ENCODE measurements around the gene CIAO3. TPM values are rescaled to one million over a fixed set of nuclear protein-coding genes. Genes with fewer than 3 reads are reported as not detected.

The CIAO3 gene
- polyA plus RNA-seq, 3 donors = 8.6 to 41.1 (median 11.8) TPM

GRCh38 chr16:716200-716568 is 24.6 kb downstream of the CIAO3 start:
- Mint-ChIP-seq H3K4me1 (peaks cover 16% of the 10 kb centered on the region), H3K36me3 (peaks cover 0 to 3% of the 10 kb centered on the region in 2 donors), H3K27me3 (ENCODE audit: low read depth in 3 of 3) (peaks cover 47 to 74% (median 56%) of the 10 kb centered on the region in 3 donors), H3K4me3 (peak overlapping the region; percentile 64 to 83), H3K27ac (no peak overlapping the region), H3K9me3 (peaks cover 0 to 7% (median 0%) of the 10 kb centered on the region in 7 donors)
- H3K9ac ChIP-seq (ENCODE audit: insufficient read depth, low read length, poor library complexity, severe bottlenecking) = peak overlapping the region; percentile 4
- whole genome bisulfite sequencing (ENCODE audit: insufficient coverage) = 46% methylated on average over 7 of the region's 12 CpGs
- DNase-seq = no peak
- peaks cover 23 to 37% of the 10 kb centered on the region in 2 donors for H3K4me1 ChIP-seq (ENCODE audit: control insufficient read depth in 1 of 2, insufficient read depth in 2 of 2, low read length in 2 of 2)
- H3K36me3 ChIP-seq (replicated peaks in 1 of 2; ENCODE audit: control insufficient read depth in 1 of 2, insufficient read depth in 2 of 2, low read length in 2 of 2) = no peaks in the 10 kb centered on the region
- intact Hi-C loops (cut with micrococcal nuclease) = no loop called here
- peak overlapping the region in 1 of 3 experiments; percentile 71 for H3K4me3 ChIP-seq (replicated peaks in 1 of 3; ENCODE audit: low read depth in 2 of 3, low read length in 3 of 3)
- TF ChIP-seq CTCF (IDR thresholded peaks at IDR 0.05) = no peak
- no peaks in the 10 kb centered on the region for H3K79me2 ChIP-seq (ENCODE audit: insufficient read depth, low read length)
- peak overlapping the region; percentile 84 for H3K4me2 ChIP-seq (replicated peaks; ENCODE audit: extremely low read depth, low read length, poor library complexity, severe bottlenecking)
- no peak overlapping the region for H2AFZ ChIP-seq (ENCODE audit: insufficient read depth, low read depth, low read length, poor library complexity, severe bottlenecking)
- peaks cover 4 to 9% of the 10 kb centered on the region in 2 donors for H3K9me3 ChIP-seq (replicated peaks in 1 of 2; ENCODE audit: control insufficient read depth in 1 of 2, insufficient read depth in 1 of 2, low read length in 2 of 2)
- peaks cover 11 to 71% of the 10 kb centered on the region in 2 donors for H3K27me3 ChIP-seq (ENCODE audit: control insufficient read depth in 2 of 2, insufficient read depth in 2 of 2, low read length in 2 of 2)
- no peak overlapping the region for H3K27ac ChIP-seq (ENCODE audit: low read depth in 1 of 2, low read length in 2 of 2)
- no peaks in the 10 kb centered on the region for H4K20me1 ChIP-seq (ENCODE audit: insufficient read depth, low read length)

GRCh38 chr16:715477-716199 is 25.2 kb downstream of the CIAO3 start:
- peaks cover 11 to 72% of the 10 kb centered on the region in 2 donors for H3K27me3 ChIP-seq (ENCODE audit: control insufficient read depth in 2 of 2, insufficient read depth in 2 of 2, low read length in 2 of 2)
- H3K9me3 ChIP-seq (replicated peaks in 1 of 2; ENCODE audit: control insufficient read depth in 1 of 2, insufficient read depth in 1 of 2, low read length in 2 of 2) = peaks cover 4 to 9% of the 10 kb centered on the region in 2 donors
- peak overlapping the region; percentile 84 for H3K4me2 ChIP-seq (replicated peaks; ENCODE audit: extremely low read depth, low read length, poor library complexity, severe bottlenecking)
- peak overlapping the region; percentile 74 for H2AFZ ChIP-seq (ENCODE audit: insufficient read depth, low read depth, low read length, poor library complexity, severe bottlenecking)
- H3K9ac ChIP-seq (ENCODE audit: insufficient read depth, low read length, poor library complexity, severe bottlenecking) = peak overlapping the region; percentile 4
- Mint-ChIP-seq H3K27ac (no peak overlapping the region), H3K36me3 (peaks cover 0 to 3% of the 10 kb centered on the region in 2 donors), H3K4me1 (peaks cover 16% of the 10 kb centered on the region), H3K4me3 (peak overlapping the region; percentile 64 to 83), H3K27me3 (ENCODE audit: low read depth in 3 of 3) (peaks cover 47 to 77% (median 58%) of the 10 kb centered on the region in 3 donors), H3K9me3 (peaks cover 0 to 7% (median 0%) of the 10 kb centered on the region in 7 donors)
- peak overlapping the region in 1 of 3 experiments; percentile 71 for H3K4me3 ChIP-seq (replicated peaks in 1 of 3; ENCODE audit: low read depth in 2 of 3, low read length in 3 of 3)
- H3K4me1 ChIP-seq (ENCODE audit: control insufficient read depth in 1 of 2, insufficient read depth in 2 of 2, low read length in 2 of 2) = peaks cover 22 to 32% of the 10 kb centered on the region in 2 donors
- H4K20me1 ChIP-seq (ENCODE audit: insufficient read depth, low read length) = no peaks in the 10 kb centered on the region
- no peak for TF ChIP-seq CTCF (IDR thresholded peaks at IDR 0.05)
- intact Hi-C loops (cut with micrococcal nuclease) = no loop called here
- no peaks in the 10 kb centered on the region for H3K79me2 ChIP-seq (ENCODE audit: insufficient read depth, low read length)
- 1% methylated on average over 73 of the region's 74 CpGs for WGBS (ENCODE audit: insufficient coverage)
- no peaks in the 10 kb centered on the region for H3K36me3 ChIP-seq (replicated peaks in 1 of 2; ENCODE audit: control insufficient read depth in 1 of 2, insufficient read depth in 2 of 2, low read length in 2 of 2)
- H3K27ac ChIP-seq (ENCODE audit: low read depth in 1 of 2, low read length in 2 of 2) = no peak overlapping the region
- DNase-seq = no peak

Data from CD14-positive monocyte (primary cell).